Measurements from ENCODE around the gene CCNI2.

CCNI2 gene

DNA sequence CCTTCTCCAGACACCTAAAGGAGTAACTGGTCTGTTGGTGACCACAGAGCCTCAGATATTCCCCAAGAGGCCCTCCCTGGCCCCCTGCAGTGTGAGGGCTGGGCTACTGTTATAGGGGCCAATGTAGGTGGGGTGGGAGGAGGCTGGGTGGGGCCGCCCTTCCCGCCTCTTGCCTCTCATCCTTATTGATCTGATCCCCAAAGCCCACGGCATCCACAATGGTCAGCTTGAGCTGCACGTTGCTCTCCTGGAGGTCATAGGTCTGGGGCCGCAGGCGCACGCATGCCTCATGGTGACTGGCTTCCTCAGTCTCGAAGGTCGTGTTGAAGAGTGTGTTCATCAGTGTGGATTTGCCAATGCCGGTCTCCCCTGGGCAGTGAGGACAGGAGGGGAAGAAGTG is 16.8 kb downstream of the CCNI2 start:
- in situ Hi-C loops (cut with MboI; ENCODE audit: low sequenced_read_pairs) = no loop called here

- in situ Hi-C loops (cut with MboI; ENCODE audit: low sequenced_read_pairs) = no loop called here
Measured at GRCh38 chr5:132764671-132765238, 17.5 kb downstream of the CCNI2 start.

GRCh38 chr5:132765311-132766019 is 18.2 kb downstream of the CCNI2 start:
- in situ Hi-C loops (cut with MboI; ENCODE audit: low sequenced_read_pairs) = no loop called here

DNA sequence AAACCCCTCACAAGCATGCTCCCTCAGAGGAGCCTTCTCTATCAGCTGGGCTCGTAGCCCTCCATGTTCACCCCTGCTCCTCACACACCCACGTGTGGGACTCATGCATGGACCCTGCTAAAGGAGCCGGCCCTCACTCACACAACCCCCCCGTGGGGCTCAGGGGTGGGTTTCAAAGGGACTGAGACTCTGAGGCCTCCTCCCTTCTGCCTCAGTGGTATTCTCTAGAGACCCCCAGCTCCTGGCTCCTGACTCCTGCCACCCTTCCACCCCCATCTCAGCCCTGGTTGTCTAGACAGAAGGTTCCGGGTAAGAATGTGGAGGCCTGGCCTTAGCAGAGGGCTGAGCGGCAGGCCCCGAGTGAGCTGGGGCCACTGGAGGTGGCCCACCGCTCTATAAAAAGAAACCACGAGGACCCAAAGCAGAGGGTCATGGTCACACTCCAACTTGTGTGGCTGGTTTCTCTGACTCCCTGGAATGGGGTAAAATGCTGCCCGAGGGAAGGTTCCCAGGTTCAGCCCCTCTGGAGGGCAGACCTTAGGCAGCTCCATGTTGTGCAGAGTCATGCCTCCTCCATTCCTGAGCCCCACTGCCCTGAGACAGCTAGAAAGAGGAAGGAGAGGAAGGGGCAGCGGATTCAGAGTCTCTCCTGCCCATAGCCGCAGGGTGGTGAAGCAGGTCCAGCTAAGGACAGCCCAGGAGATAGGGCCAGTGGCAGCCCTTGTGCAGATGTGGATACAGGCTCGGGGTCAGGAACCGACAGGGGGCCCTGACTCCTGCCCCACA is 19.0 kb downstream of the CCNI2 start:
- in situ Hi-C loops (cut with MboI; ENCODE audit: low sequenced_read_pairs) = no loop called here

DNA sequence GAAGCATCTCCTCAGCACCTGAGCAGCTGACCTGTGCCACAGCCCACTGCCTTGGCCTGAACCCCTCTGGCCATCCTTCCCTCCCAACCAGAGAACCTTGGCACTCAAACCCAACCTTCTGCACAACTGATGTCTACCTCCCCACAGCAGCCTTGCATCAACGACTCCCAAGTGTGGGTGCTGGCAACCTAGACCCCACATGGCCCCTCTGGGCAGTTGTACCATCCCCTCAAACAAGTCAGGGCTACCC is 19.5 kb downstream of the CCNI2 start:
- in situ Hi-C loops (cut with MboI; ENCODE audit: low sequenced_read_pairs) = no loop called here

DNA sequence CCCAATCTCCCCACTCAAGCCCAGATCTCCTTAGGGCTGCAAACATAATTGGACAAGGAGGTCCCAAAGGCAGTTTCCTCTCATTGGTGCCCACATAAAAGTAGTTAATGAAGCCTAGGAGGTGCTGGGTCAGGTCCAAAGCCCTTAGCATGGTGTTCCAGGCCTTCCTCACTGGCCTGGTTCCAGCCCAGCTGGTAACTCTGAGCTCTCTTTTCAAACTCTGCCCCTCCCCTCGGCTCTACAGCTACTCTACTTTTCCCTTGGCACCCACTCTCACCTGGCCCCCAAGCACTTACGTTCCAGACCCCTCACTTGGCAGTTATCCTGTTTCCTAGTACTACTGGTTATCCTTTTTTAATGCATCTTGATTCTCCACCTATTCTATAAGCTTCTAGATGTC is 19.9 kb downstream of the CCNI2 start:
- in situ Hi-C loops (cut with MboI; ENCODE audit: low sequenced_read_pairs) = no loop called here

DNA sequence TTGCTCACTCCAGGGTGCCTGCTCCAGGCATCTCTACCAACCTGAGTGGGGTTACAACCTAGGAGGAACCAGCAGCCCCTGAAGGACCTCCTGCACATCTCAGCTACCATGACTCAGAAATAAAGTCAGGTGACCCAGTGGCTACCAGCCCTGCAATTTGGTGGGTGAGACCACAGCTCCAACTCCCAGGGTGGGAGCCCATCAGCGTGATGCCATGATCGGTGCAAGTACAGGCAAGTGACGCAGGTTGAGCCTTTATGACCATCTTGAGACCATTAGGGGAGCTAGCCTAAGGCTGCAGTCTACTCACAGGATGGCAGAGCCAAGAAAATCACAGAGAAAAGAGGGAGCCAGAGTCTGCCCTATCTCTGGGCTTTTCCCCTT is 21.3 kb downstream of the CCNI2 start:
- in situ Hi-C loops (cut with MboI; ENCODE audit: low sequenced_read_pairs) = no loop called here

GRCh38 chr5:132770476-132771159 is 23.4 kb downstream of the CCNI2 start:
- in situ Hi-C loops (cut with MboI; ENCODE audit: low sequenced_read_pairs) = no loop called here

DNA sequence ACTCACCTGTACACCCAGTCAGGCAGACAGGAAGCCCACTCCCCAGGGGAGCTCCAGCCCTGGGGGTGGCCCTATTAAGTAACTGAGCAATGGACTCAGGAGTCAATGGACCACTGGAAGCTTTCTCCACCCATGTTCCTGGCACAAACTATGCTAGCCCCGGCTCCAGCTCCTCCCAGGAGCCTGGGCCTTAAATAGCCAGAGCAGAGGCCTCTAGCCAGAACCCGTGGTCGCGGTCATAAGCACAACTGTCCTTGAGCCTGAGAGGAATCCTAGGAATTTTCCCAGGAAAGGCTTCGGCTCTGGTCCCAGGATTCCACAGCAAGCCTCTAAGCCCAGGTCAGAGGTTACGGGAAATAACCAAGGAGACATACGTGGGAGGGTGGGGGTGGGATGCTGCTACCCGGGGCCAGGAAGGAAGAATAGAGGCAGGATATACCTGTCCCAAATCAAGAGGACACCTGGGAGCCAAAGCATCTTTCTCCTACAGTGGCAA is 24.3 kb downstream of the CCNI2 start:
- in situ Hi-C loops (cut with MboI; ENCODE audit: low sequenced_read_pairs) = no loop called here

- in situ Hi-C loops (cut with MboI; ENCODE audit: low sequenced_read_pairs) = no loop called here
Measured at GRCh38 chr5:132772291-132773070, 25.3 kb downstream of the CCNI2 start.

DNA sequence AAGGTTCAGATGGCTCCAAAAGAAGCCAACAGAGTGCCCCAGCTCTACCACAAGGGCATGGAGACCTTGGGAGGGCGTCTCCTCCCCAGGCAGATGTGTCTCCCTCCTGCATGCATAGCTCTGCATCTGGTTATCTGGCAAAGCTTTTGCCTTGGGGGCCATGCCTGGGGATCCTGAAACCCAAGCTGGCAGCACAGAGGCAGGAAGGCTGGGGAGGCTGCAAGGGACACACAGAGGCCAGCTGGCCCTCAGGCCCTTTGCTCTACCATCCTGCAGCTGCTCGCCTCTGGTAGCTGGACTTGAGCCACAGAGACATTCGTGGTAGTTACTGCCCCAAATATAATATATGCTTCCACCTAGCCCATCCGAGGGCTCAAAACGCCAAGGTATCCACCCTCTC is 25.9 kb downstream of the CCNI2 start:
- in situ Hi-C loops (cut with MboI; ENCODE audit: low sequenced_read_pairs) = no loop called here

- in situ Hi-C loops (cut with MboI; ENCODE audit: low sequenced_read_pairs) = no loop called here
Measured at GRCh38 chr5:132773601-132774355, 26.6 kb downstream of the CCNI2 start.

DNA sequence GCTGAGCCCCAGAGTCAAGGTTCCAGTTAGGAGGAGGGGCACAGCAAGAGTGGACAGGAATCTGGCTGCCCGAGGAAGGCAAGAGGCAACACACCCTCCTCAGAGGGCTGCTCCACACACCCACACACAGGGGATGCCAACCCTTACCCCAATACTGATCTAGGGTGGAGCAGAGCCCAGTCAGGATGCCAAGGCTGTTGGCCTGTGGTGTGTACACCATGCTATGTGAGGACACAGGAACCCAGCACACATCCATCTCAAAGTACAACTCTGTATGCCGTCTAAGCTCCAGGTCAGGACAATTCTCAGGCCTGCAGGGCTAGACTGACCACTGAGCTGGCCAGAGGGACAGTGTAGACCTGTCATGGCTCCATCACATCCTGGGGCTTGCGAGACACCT is 27.2 kb downstream of the CCNI2 start:
- in situ Hi-C loops (cut with MboI; ENCODE audit: low sequenced_read_pairs) = no loop called here

GRCh38 chr5:132774896-132775295 is 27.7 kb downstream of the CCNI2 start:
- in situ Hi-C loops (cut with MboI; ENCODE audit: low sequenced_read_pairs) = no loop called here

DNA sequence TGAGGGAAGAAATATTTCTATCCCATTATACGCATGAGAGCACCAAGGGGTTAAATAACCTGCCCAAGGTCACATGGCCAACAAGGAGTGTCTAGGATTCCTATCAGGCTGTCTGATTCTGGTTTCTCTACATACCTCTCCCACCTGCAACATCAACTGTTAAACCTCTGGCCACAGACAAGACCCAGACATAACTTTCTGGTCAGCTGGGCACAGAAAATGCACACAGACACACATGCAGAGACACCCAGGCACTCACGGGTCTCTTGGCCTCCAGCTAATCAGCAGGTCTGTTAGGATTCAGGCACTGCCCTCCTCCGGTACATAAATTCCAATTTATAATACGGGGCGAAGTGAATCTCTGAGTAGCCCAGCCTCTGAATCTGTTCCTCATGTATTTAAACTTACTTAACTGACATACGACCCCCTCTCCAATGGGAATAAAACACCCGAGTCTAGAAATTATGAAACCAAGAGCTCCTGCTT is 28.3 kb downstream of the CCNI2 start:
- in situ Hi-C loops (cut with MboI; ENCODE audit: low sequenced_read_pairs) = no loop called here

DNA sequence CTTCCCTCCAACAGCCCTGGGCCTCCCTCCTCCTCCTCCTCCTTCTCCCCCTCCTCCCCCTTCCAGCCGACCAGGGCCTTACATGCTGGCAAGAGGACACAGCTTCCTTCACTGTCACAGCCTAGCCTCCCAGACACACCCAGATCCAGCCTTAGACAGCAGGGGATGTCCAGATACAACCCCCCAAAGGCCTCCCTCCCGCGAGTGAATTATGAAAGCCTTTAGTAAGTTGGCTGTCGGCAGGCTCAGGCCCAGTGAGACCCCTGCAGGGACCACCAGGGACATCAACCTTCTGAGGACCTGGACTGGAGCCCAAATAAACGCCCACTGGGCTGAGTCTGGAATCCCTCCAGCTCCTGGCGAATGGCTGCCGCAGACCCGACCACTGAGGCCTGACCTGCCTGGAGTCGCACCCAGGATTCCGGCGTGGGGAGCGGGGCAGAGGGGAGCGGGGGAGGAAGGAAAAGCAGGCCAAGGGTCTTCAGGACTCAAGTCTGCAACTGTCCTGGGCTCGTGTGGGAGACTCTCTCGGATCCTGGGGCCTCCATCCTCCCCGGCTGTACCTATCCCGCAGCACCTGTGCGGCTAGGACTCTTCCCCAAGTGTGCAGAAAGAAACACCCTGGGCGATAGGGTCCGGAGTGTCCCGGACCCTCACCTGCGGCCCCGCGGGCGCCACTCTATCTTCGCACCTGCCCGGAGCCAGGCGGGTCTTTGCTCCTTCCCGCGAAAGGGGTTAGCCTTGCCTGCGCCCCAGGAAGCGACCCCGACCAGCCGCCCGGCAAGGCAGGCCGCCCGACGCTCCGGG is 29.1 kb downstream of the CCNI2 start:
- in situ Hi-C loops (cut with MboI; ENCODE audit: low sequenced_read_pairs) = no loop called here

GRCh38 chr5:132776938-132777208 is 29.6 kb downstream of the CCNI2 start:
- in situ Hi-C loops (cut with MboI; ENCODE audit: low sequenced_read_pairs) = no loop called here

GRCh38 chr5:132777209-132778069 is 30.2 kb downstream of the CCNI2 start, which contains the start of gene SEPTIN8:
Gene SEPTIN8 (minus strand): TSS chr5:132777239. CDS start chr5:132777137, 102 bp downstream.
- in situ Hi-C loops (cut with MboI; ENCODE audit: low sequenced_read_pairs) = no loop called here
